IPS DF 6.9 (cell line): ENCODE measurements around the gene HNRNPA0.
"Not testable (repeated sequence)": the region's sequence is repeated elsewhere in the genome, so short reads cannot be mapped to it uniquely, and the experiment has no call there.

Source experiments
- DNase-seq: peaks from one replicate; pipeline ENCODE4 v3.0.0-alpha.2; 2013; ENCODE audit warnings: low read depth, low spot score
- H3K27ac ChIP-seq: one replicate; pipeline ENCODE4 v1.5.1; 2013; ENCODE audit warnings: low read length, control low read depth
- H3K27me3 ChIP-seq: 2 replicates; pipeline ENCODE4 v1.6.1; 2013; ENCODE audit warnings: mild to moderate bottlenecking, low read length; ENCODE audit not compliant: control insufficient read depth, insufficient read depth
- H3K36me3 ChIP-seq: 2 replicates; pipeline ENCODE4 v1.6.1; 2013; ENCODE audit warnings: low read length; ENCODE audit not compliant: control insufficient read depth, insufficient read depth
- H3K4me1 ChIP-seq: 2 replicates; pipeline ENCODE4 v1.6.1; 2013; ENCODE audit warnings: low read length; ENCODE audit not compliant: control insufficient read depth, insufficient read depth
- H3K4me3 ChIP-seq: 2 replicates; pipeline ENCODE4 v1.5.1; 2013; ENCODE audit warnings: mild to moderate bottlenecking, low read length
- H3K9me3 ChIP-seq: 2 replicates; pipeline ENCODE4 v1.6.1; 2013; ENCODE audit warnings: low read length, inconsistent platforms; ENCODE audit not compliant: control insufficient read depth, insufficient read depth
- WGBS: extraction: QIAGEN DNeasy Blood & Tissue Kit; methylation state at CpG from one replicate; pipeline ENCODE4 v1.1.7; 2013; ENCODE audit warnings: mixed read lengths, missing lambda C conversion rate; ENCODE audit not compliant: insufficient read length, insufficient coverage; 5-methylcytosine and 5-hydroxymethylcytosine counted together

The HNRNPA0 gene

GRCh38 chr5:137782055-137782454 is 27.9 kb upstream of the HNRNPA0 start:
- Histone ChIP-seq H3K4me1 (no peaks in the 10 kb centered on the region), H3K4me3 (no peak overlapping the region), H3K27me3 (no peaks in the 10 kb centered on the region), H3K9me3 (no peaks in the 10 kb centered on the region), H3K27ac (no peak overlapping the region), H3K36me3 (no peaks in the 10 kb centered on the region)
- WGBS = no CpG with 5 or more reads among the region's 2 CpGs
- DNase-seq = no peak

DNA sequence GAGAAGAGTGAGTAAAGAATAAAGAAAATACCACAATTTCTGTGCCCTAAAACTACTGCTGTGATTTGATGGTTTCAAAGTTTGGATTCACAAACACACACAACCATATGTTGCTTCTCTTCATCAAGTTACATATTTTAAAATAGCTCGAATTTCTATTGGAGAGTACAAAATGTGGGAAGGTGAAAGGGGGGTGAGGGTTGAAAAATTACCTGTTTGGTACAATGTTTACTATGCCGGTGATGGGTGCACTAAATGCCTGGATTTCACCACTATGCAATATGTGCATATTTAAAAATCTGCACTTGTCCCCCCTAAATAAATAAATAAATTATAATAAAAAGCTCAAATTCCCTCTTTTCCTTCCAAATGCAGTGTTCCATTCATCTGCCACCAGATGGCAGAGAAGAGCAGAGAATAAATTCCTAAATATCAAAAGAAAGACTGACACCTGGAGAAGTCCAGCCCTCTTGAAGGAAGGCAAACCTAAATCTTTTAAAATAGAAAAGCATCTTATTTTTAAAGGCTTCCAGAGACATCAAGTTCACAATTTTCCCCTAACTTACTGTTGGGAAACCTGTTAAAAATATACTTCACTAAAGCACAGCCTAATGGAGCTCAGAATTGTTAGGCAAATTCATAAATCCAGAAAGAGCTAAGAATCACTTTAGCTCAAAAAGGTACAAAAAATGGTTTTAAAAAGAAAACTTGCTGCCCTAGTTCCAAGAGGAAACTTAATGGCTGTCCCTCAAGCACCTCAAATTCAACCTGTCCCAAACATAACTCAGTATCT is 24.8 kb upstream of the HNRNPA0 start:
- no CpG with 5 or more reads among the region's 2 CpGs for WGBS
- Histone ChIP-seq H3K4me1 (no peaks in the 10 kb centered on the region; the same call in 1 of the 2 replicates), H3K36me3 (no peaks in the 10 kb centered on the region), H3K4me3 (no peak overlapping the region), H3K27ac (no peak overlapping the region), H3K27me3 (no peaks in the 10 kb centered on the region), H3K9me3 (no peaks in the 10 kb centered on the region)
- no peak for DNase-seq

GRCh38 chr5:137767937-137768336 is 13.8 kb upstream of the HNRNPA0 start:
- not testable (repeated sequence) for H3K36me3 ChIP-seq, DNase-seq, H3K27ac ChIP-seq, H3K4me1 ChIP-seq, H3K9me3 ChIP-seq, H3K4me3 ChIP-seq, H3K27me3 ChIP-seq
- WGBS = no CpG with 5 or more reads among the region's 5 CpGs

DNA sequence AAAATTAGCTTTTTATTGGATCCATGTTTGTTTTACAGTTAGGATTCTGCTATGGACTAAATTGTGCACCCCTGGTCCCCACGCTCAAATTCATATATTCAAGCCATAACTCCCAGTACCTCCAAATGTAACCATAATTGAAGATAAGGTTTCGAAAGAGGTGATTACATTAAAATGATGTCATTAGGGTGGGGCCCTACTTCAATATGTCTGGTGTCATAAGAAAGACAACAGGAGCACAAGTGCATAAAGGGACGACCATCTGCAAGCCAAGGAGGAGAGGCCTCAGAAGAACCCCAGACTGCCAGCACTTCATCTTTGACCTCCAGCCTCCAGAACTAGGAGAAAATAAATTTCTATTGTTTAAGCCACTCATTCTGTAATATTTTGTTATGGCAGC is 7.4 kb upstream of the HNRNPA0 start:
- Histone ChIP-seq H3K4me3 (no peak overlapping the region), H3K9me3 (no peaks in the 10 kb centered on the region), H3K27ac (no peak overlapping the region), H3K27me3 (no peaks in the 10 kb centered on the region), H3K4me1 (no peaks in the 10 kb centered on the region), H3K36me3 (no peaks in the 10 kb centered on the region)
- DNase-seq = no peak
- WGBS = no CpG with 5 or more reads among the region's 3 CpGs

DNA sequence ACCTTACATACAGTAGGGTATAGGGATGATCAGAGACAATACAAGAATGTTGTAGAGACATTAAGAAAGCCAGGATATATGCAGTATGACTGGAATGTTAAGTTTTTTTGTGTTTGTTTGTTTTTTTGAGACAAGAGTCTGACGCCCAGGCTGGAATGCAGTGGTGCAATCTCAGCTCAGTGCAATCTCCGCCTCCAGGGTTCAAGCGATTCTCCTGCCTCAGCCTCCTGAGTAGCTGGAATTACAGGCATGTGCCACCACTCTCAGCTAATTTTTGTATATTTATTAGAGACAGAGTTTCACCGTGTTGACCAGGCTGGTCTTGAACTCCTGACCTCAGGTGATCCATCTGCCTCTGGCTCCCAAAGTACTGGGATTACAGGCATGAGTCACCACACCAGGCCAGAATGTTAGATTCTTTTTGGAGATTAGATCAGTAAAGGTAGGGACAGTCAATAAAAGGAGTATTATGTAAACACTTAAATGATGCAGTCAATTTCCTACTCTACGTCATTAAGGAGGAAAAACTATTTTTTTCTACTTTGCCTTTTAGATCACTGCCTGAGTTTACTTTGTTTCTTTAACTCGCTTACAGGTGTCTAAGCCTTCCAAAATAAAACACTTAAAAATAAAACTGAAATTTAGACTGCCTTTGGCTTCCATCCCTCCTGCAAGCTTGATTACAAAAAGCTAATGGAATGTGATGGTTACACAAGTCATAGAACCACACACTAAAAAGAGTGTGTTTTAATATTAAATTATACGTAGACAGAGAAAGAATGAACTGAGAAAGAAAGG is 6.8 kb upstream of the HNRNPA0 start:
- DNase-seq = no peak
- no CpG with 5 or more reads among the region's 7 CpGs for WGBS
- Histone ChIP-seq H3K9me3 (no peaks in the 10 kb centered on the region), H3K36me3 (no peaks in the 10 kb centered on the region), H3K4me3 (no peak overlapping the region), H3K27me3 (no peaks in the 10 kb centered on the region), H3K27ac (no peak overlapping the region), H3K4me1 (no peaks in the 10 kb centered on the region)

GRCh38 chr5:137760294-137760693 is 6.1 kb upstream of the HNRNPA0 start:
- Histone ChIP-seq H3K36me3 (no peaks in the 10 kb centered on the region), H3K27ac (no peak overlapping the region), H3K27me3 (no peaks in the 10 kb centered on the region), H3K4me3 (no peak overlapping the region), H3K4me1 (no peaks in the 10 kb centered on the region; the same call in 1 of the 2 replicates), H3K9me3 (no peaks in the 10 kb centered on the region)
- DNase-seq = no peak
- WGBS = no CpG with 5 or more reads among the region's 4 CpGs

GRCh38 chr5:137758715-137759306 is 4.6 kb upstream of the HNRNPA0 start:
- Histone ChIP-seq H3K9me3 (no peaks in the 10 kb centered on the region), H3K27me3 (no peaks in the 10 kb centered on the region), H3K27ac (no peak overlapping the region), H3K36me3 (no peaks in the 10 kb centered on the region), H3K4me3 (no peak overlapping the region), H3K4me1 (no peaks in the 10 kb centered on the region; the same call in 1 of the 2 replicates)
- WGBS = no CpG with 5 or more reads among the region's 6 CpGs
- no peak for DNase-seq

GRCh38 chr5:137758121-137758520 is 4.0 kb upstream of the HNRNPA0 start:
- WGBS = no CpG with 5 or more reads among the region's 4 CpGs
- Histone ChIP-seq H3K36me3 (no peaks in the 10 kb centered on the region), H3K9me3 (no peaks in the 10 kb centered on the region), H3K4me1 (no peaks in the 10 kb centered on the region; the same call in 1 of the 2 replicates), H3K27me3 (no peaks in the 10 kb centered on the region), H3K27ac (no peak overlapping the region), H3K4me3 (no peak overlapping the region)
- no peak for DNase-seq

DNA sequence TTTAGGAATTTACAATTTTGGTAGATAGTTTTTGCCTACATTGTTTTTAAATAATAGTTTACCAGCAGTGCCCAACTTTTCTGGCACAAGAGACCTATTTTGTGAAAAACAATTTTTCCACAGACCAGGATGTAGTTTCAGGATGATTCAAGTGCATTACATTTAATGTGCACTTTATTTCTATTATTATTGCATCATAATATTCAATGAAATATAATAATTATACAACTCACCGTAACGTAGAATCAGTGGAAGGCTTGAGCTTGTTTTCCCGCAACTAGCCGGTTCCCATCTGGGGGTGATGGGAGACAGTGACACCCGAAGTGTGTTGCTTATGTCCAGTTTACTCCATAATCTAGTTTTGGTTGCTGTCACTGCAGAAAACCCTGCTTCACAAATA is 3.5 kb upstream of the HNRNPA0 start:
- H3K27ac ChIP-seq = no peak overlapping the region
- DNase-seq = no peak
- no peak overlapping the region for H3K4me3 ChIP-seq
- no CpG with 5 or more reads among the region's 5 CpGs for WGBS
- H3K27me3 ChIP-seq = no peaks in the 10 kb centered on the region
- no peaks in the 10 kb centered on the region for H3K9me3 ChIP-seq
- no peaks in the 10 kb centered on the region for H3K36me3 ChIP-seq
- H3K4me1 ChIP-seq = no peaks in the 10 kb centered on the region; the same call in 1 of the 2 replicates

DNA sequence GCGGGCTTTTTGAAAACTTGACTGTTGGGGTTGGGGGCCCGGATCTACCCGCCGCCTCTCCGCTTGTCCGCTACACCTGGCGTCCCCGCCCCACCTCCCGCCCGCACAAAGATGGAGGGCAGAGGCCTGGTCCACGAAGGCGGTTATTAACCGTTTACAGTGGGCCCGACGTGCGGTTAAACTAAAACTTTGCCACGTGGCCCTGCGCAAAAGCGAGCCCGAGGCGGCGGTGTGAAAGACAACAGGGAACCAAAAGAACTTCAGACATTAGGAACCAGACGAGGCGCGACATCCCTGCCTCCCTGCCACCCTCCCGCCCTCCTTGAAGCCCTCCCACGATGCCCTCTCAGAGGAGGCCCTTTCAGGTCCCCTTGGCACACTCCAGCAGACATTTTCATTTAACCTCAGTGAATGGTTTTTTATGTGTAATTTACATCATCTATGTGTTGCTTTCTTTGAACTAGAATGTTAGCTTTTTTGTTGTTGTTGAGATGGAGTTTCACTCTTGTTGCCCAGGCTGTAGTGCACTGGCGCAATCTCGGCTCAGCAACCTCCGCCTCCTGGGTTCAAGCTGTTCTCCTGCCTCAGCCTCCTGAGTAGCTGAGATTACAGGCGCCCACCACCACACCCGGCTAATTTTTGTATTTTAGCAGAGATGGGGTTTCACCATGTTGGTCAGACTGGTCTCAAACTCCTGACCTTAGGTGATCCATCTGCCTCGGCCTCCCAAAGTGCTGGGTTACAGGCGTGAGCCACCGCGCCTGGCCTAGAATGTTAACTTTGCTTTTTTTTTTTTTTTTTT is 999 bp upstream of the HNRNPA0 start:
- H3K27ac ChIP-seq = no peak overlapping the region
- WGBS = no CpG with 5 or more reads among the region's 36 CpGs
- peak overlapping the region; percentile 98; the same call in 1 of the 2 replicates for H3K4me3 ChIP-seq
- H3K4me1 ChIP-seq = no peaks in the 10 kb centered on the region; the same call in none of the 2 replicates
- H3K36me3 ChIP-seq = no peaks in the 10 kb centered on the region
- H3K27me3 ChIP-seq = no peaks in the 10 kb centered on the region
- no peaks in the 10 kb centered on the region for H3K9me3 ChIP-seq
- DNase-seq = no peak
